Neural cell (in vitro differentiated cells): ENCODE measurements around the gene RIC8B. TPM values are rescaled to one million over a fixed set of nuclear protein-coding genes. Genes with fewer than 3 reads are reported as not detected.

Experiments
- H2AFZ ChIP-seq: fragments of 200-600, 300-800 bp; sonication (generic), shearing (Covaris generic); 2 replicates; pipeline ENCODE4 v1.6.0; 2014; ENCODE audit warnings: low read depth, mild to moderate bottlenecking, antibody characterized with exemption, low read length, moderate library complexity
- H3F3A ChIP-seq: fragments of 200-600 bp; shearing (Covaris generic); 2 replicates; pipeline ENCODE4 v1.6.1; 2016; ENCODE audit warnings: mild to moderate bottlenecking, moderate library complexity, mixed read lengths, antibody characterized with exemption, low read length; ENCODE audit not compliant: insufficient read depth, poor library complexity, severe bottlenecking
- H3K27ac ChIP-seq: fragments of 200-600, 300-800 bp; sonication (generic), shearing (Covaris generic); 2 replicates; pipeline ENCODE4 v1.5.1; 2014; ENCODE audit warnings: mild to moderate bottlenecking, low read length, moderate library complexity
- H3K27me3 ChIP-seq: fragments of 300-800, 200-600 bp; sonication (generic), shearing (Covaris generic); 2 replicates; pipeline ENCODE4 v1.6.0; 2014; ENCODE audit warnings: mild to moderate bottlenecking, low read depth, low read length, moderate library complexity; ENCODE audit not compliant: insufficient read depth
- H3K36me3 ChIP-seq: fragments of 300-800, 200-600 bp; sonication (generic), shearing (Covaris generic); 2 replicates; pipeline ENCODE4 v1.5.1; 2014; ENCODE audit warnings: mild to moderate bottlenecking, antibody characterized with exemption, low read length, moderate library complexity; ENCODE audit not compliant: insufficient read depth
- H3K4me2 ChIP-seq: fragments of 300-800, 200-600 bp; sonication (generic), shearing (Covaris generic); 2 replicates; pipeline ENCODE4 v1.6.0; 2014; ENCODE audit warnings: mild to moderate bottlenecking, low read length
- H3K4me3 ChIP-seq: fragments of 300-800, 200-600 bp; sonication (generic), shearing (Covaris generic); 2 replicates; pipeline ENCODE4 v1.5.1; 2014; ENCODE audit warnings: mild to moderate bottlenecking, low read length, moderate library complexity
- H3K79me2 ChIP-seq: fragments of 200-600 bp; shearing (Covaris generic); replicated peaks from 2 replicates; pipeline ENCODE4 v1.6.0; 2014; ENCODE audit warnings: mild to moderate bottlenecking, low read length, moderate library complexity; ENCODE audit not compliant: insufficient read depth
- H3K9ac ChIP-seq: fragments of 300-800, 200-600 bp; sonication (generic), shearing (Covaris generic); 2 replicates; pipeline ENCODE4 v1.6.1; 2016; ENCODE audit warnings: mild to moderate bottlenecking, low read length, mixed read lengths
- H3K9me2 ChIP-seq: fragments of 200-600 bp; shearing (Covaris generic); 2 replicates; pipeline ENCODE4 v1.6.1; 2016; ENCODE audit warnings: mild to moderate bottlenecking, low read length, mixed read lengths; ENCODE audit not compliant: insufficient read depth
- H3K9me3 ChIP-seq: fragments of 200-600, 300-800 bp; sonication (generic), shearing (Covaris generic); 2 replicates; pipeline ENCODE4 v1.6.1; 2016; ENCODE audit warnings: mild to moderate bottlenecking, mixed run types, low read length, moderate library complexity, mixed read lengths
- H4K20me1 ChIP-seq: fragments of 200-600 bp; shearing (Covaris generic); 2 replicates; pipeline ENCODE4 v1.6.1; 2016; ENCODE audit warnings: mild to moderate bottlenecking, mixed run types; ENCODE audit not compliant: insufficient read depth
- EP300 ChIP-seq: fragments of 450-650 bp; conservative IDR thresholded peaks from 2 replicates; pipeline ENCODE4 v1.6.1; 2014; ENCODE audit warnings: antibody characterized with exemption, mild to moderate bottlenecking, moderate library complexity; ENCODE audit not compliant: poor library complexity, severe bottlenecking
- EZH2 ChIP-seq: fragments of 200-600, 300-800 bp; shearing (Covaris generic), sonication (generic); IDR thresholded peaks from 2 replicates; pipeline ENCODE4 v1.6.1; 2014; ENCODE audit warnings: antibody characterized with exemption, low read length, borderline replicate concordance, mild to moderate bottlenecking; ENCODE audit not compliant: insufficient read depth, poor library complexity, severe bottlenecking
- MXI1 ChIP-seq: fragments of 450-650 bp; conservative IDR thresholded peaks from 2 replicates; pipeline ENCODE4 v1.6.1; 2014; ENCODE audit warnings: antibody characterized with exemption, mild to moderate bottlenecking; ENCODE audit not compliant: poor library complexity, severe bottlenecking
- POLR2AphosphoS5 ChIP-seq: IDR thresholded peaks from 2 replicates; pipeline ENCODE4 v1.6.1; 2012
- RAD21 ChIP-seq: fragments of 450-650 bp; conservative IDR thresholded peaks from 2 replicates; pipeline ENCODE4 v1.6.1; 2014; ENCODE audit warnings: antibody characterized with exemption, mild to moderate bottlenecking, moderate library complexity
- SMC3 ChIP-seq: fragments of 450-650 bp; conservative IDR thresholded peaks from 2 replicates; pipeline ENCODE4 v1.6.1; 2014; ENCODE audit warnings: antibody characterized with exemption, mild to moderate bottlenecking, moderate library complexity; ENCODE audit not compliant: poor library complexity
- TAF1 ChIP-seq: IDR thresholded peaks from 2 replicates; pipeline ENCODE4 v1.6.1; 2012; ENCODE audit warnings: low read depth
- polyA plus RNA-seq: library from polyadenylated mRNA; depleted of rRNA; stranded (reverse); fragments of >200 nt; gene quantifications from 2 replicates; pipeline ENCODE4 v1.2.3, GENCODE V29; 2014
- TF ChIP-seq, protein P1 (sequence below): fragments of 450-650 bp; IDR thresholded peaks from 2 replicates; pipeline ENCODE4 v1.5.1; 2014; ENCODE audit warnings: antibody characterized with exemption, mild to moderate bottlenecking, moderate library complexity; ENCODE audit not compliant: poor library complexity, severe bottlenecking
- TF ChIP-seq, protein P2 (sequence below): IDR thresholded peaks from 2 replicates; pipeline ENCODE4 v1.6.1; 2012; ENCODE audit warnings: borderline replicate concordance

RIC8B gene
- polyA plus RNA-seq, 1 donor from 2014 or later = 30.0 TPM

DNA sequence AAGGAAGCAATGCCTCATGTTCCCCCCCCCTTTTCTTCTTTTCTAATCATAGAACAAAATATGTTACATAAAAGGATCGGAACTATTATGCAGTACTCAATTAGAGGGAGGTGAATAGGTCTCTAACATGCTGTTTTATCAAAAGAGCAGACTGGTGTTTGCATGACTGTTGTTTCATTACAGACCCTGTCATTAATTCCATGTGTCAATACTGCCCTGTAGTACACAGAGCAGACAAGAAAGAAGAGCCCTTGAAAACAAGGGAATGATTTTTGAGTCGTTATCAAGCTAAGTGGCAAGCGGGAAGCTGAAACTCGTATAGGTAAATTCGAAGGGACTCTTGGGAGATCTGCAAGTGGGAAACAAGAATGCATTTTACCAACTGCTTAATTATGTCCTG is 104.3 kb downstream of the RIC8B start:
- no peak for TF ChIP-seq EZH2
- no peak for TF ChIP-seq RAD21
- TF ChIP-seq, protein P1, sequence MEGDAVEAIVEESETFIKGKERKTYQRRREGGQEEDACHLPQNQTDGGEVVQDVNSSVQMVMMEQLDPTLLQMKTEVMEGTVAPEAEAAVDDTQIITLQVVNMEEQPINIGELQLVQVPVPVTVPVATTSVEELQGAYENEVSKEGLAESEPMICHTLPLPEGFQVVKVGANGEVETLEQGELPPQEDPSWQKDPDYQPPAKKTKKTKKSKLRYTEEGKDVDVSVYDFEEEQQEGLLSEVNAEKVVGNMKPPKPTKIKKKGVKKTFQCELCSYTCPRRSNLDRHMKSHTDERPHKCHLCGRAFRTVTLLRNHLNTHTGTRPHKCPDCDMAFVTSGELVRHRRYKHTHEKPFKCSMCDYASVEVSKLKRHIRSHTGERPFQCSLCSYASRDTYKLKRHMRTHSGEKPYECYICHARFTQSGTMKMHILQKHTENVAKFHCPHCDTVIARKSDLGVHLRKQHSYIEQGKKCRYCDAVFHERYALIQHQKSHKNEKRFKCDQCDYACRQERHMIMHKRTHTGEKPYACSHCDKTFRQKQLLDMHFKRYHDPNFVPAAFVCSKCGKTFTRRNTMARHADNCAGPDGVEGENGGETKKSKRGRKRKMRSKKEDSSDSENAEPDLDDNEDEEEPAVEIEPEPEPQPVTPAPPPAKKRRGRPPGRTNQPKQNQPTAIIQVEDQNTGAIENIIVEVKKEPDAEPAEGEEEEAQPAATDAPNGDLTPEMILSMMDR = no peak
- TF ChIP-seq, protein P2, sequence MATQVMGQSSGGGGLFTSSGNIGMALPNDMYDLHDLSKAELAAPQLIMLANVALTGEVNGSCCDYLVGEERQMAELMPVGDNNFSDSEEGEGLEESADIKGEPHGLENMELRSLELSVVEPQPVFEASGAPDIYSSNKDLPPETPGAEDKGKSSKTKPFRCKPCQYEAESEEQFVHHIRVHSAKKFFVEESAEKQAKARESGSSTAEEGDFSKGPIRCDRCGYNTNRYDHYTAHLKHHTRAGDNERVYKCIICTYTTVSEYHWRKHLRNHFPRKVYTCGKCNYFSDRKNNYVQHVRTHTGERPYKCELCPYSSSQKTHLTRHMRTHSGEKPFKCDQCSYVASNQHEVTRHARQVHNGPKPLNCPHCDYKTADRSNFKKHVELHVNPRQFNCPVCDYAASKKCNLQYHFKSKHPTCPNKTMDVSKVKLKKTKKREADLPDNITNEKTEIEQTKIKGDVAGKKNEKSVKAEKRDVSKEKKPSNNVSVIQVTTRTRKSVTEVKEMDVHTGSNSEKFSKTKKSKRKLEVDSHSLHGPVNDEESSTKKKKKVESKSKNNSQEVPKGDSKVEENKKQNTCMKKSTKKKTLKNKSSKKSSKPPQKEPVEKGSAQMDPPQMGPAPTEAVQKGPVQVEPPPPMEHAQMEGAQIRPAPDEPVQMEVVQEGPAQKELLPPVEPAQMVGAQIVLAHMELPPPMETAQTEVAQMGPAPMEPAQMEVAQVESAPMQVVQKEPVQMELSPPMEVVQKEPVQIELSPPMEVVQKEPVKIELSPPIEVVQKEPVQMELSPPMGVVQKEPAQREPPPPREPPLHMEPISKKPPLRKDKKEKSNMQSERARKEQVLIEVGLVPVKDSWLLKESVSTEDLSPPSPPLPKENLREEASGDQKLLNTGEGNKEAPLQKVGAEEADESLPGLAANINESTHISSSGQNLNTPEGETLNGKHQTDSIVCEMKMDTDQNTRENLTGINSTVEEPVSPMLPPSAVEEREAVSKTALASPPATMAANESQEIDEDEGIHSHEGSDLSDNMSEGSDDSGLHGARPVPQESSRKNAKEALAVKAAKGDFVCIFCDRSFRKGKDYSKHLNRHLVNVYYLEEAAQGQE = no peak
- TF ChIP-seq EP300 = no peak
- TF ChIP-seq MXI1 = no peak
- TF ChIP-seq POLR2AphosphoS5 = no peak
- TF ChIP-seq TAF1 = no peak
- no peak for TF ChIP-seq SMC3
- Histone ChIP-seq H3K4me2 (no peak overlapping the region), H3K27ac (no peak overlapping the region), H3K9ac (no peak overlapping the region), H3K79me2 (no peaks in the 10 kb centered on the region), H3F3A (no peaks in the 10 kb centered on the region), H3K9me2 (no peaks in the 10 kb centered on the region), H3K27me3 (no peaks in the 10 kb centered on the region), H3K4me3 (peak overlapping the region; percentile 7), H2AFZ (no peak overlapping the region), H3K36me3 (peaks cover 12% of the 10 kb centered on the region), H4K20me1 (no peaks in the 10 kb centered on the region), H3K9me3 (no peaks in the 10 kb centered on the region)

DNA sequence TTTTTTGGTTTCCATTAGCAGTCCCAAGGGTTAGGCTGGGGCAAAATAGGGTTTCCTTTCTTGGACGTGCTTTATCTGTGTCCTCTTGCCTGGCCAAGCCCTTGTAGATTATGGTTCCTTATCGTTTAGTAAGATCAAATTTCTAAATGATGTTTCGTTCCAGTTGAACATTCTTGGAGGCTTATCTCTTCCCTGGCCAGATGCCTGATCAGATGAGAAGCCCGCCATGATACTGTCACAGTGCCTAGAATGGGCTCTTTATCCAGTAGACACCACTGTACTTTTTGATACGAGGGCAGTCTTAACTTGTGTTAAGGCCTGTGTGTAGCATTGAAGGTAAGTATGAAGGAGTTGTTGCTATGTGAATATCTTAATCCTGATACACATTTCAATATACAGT is 105.1 kb downstream of the RIC8B start:
- Histone ChIP-seq H3F3A (no peaks in the 10 kb centered on the region), H3K9me2 (no peaks in the 10 kb centered on the region), H3K36me3 (peaks cover 9% of the 10 kb centered on the region), H3K9me3 (no peaks in the 10 kb centered on the region), H2AFZ (no peak overlapping the region), H3K27me3 (no peaks in the 10 kb centered on the region), H3K4me2 (no peak overlapping the region), H3K27ac (no peak overlapping the region), H4K20me1 (no peaks in the 10 kb centered on the region), H3K4me3 (no peak overlapping the region), H3K9ac (no peak overlapping the region), H3K79me2 (no peaks in the 10 kb centered on the region)
- TF ChIP-seq RAD21 = no peak
- no peak for TF ChIP-seq MXI1
- no peak for TF ChIP-seq TAF1
- TF ChIP-seq, protein P1 = no peak
